Natural killer cell (primary cell): Measurements from ENCODE around the gene ZNF497. TPM values are rescaled to one million over a fixed set of nuclear protein-coding genes. Genes with fewer than 3 reads are reported as not detected.

ENCODE experiments used
- ATAC-seq, 3 donors: fragments of 150-1000 bp in 2 of 3; fragments of 200-7000 bp in 1 of 3; cut with Tn5 transposase; 1 replicate in 1 of 3; 2 replicates in 2 of 3; pipeline ENCODE4 v1.10.0; 2021; ENCODE audit warnings: mild to moderate bottlenecking in 2 of 3, moderate library complexity in 2 of 3
- DNase-seq, 2 donors: peaks; one replicate each; pipeline versions ENCODE4 v3.0.0 to v3.0.0-alpha.2; 2013 to 2021; ENCODE audit warnings: mixed read lengths in 1 of 2
- H3K27ac ChIP-seq: one replicate; pipeline ENCODE4 v1.5.1; 2013; ENCODE audit warnings: mild to moderate bottlenecking, low read length
- H3K27me3 ChIP-seq: one replicate; pipeline ENCODE4 v1.6.1; 2013; ENCODE audit warnings: low read length; ENCODE audit not compliant: control insufficient read depth, insufficient read depth
- H3K36me3 ChIP-seq: one replicate; pipeline ENCODE4 v1.6.1; 2013; ENCODE audit warnings: low read length; ENCODE audit not compliant: control insufficient read depth, insufficient read depth
- H3K4me1 ChIP-seq: one replicate; pipeline ENCODE4 v1.6.1; 2013; ENCODE audit warnings: low read length; ENCODE audit not compliant: control insufficient read depth, insufficient read depth
- H3K4me3 ChIP-seq: one replicate; pipeline ENCODE4 v1.5.1; 2013; ENCODE audit warnings: low read length
- H3K9me3 ChIP-seq: one replicate; pipeline ENCODE4 v1.6.1; 2013; ENCODE audit warnings: low read length; ENCODE audit not compliant: control insufficient read depth, insufficient read depth
- H3K27ac Mint-ChIP-seq, 2 donors: one replicate each; pipeline ENCODE4 v1.8.0; 2022; ENCODE audit warnings: mild to moderate bottlenecking in 2 of 2, mixed read lengths in 2 of 2, moderate library complexity in 1 of 2
- H3K27me3 Mint-ChIP-seq, 2 donors: one replicate each; pipeline ENCODE4 v1.8.0; 2022; ENCODE audit warnings: low read depth in 2 of 2, mixed read lengths in 2 of 2
- H3K36me3 Mint-ChIP-seq: one replicate; pipeline ENCODE4 v1.8.0; 2022; ENCODE audit warnings: mixed read lengths
- H3K4me1 Mint-ChIP-seq, 2 donors: one replicate each; pipeline ENCODE4 v1.8.0; 2022; ENCODE audit warnings: mixed read lengths in 2 of 2
- H3K4me3 Mint-ChIP-seq: one replicate; pipeline ENCODE4 v1.8.0; 2022; ENCODE audit warnings: mild to moderate bottlenecking, moderate library complexity, mixed read lengths
- H3K9me3 Mint-ChIP-seq, 2 donors: one replicate each; pipeline ENCODE4 v1.8.0; 2022; ENCODE audit warnings: mixed read lengths in 2 of 2
- WGBS: methylation state at CpG from one replicate; pipeline ENCODE4 v1.1.7; 2013; ENCODE audit warnings: missing lambda C conversion rate; ENCODE audit not compliant: insufficient coverage; 5-methylcytosine and 5-hydroxymethylcytosine counted together
- intact Hi-C: fragments of 100-400 bp; cut with micrococcal nuclease; formaldehyde crosslinking; loops from one replicate; pipeline ENCODE4 v1.14.2; 2022
- total RNA-seq, 4 donors: library from RNA; stranded (reverse); fragments of 120-200 nt in 1 of 4; gene quantifications; one replicate each; pipeline versions ENCODE4 v1.2.3 to v1.2.4, GENCODE V29; 2013 to 2022
- TF ChIP-seq, protein P1 (sequence below): fragments of 200-600 bp; IDR thresholded peaks from one replicate; pipeline ENCODE4 v1.8.0; 2022; ENCODE audit warnings: antibody characterized with exemption

The ZNF497 gene
- total RNA-seq, 3 donors from 2014 or later (not counting 1 experiment from before 2014, with no cell fraction given) = 0.40 to 0.61 (median 0.60) TPM

DNA sequence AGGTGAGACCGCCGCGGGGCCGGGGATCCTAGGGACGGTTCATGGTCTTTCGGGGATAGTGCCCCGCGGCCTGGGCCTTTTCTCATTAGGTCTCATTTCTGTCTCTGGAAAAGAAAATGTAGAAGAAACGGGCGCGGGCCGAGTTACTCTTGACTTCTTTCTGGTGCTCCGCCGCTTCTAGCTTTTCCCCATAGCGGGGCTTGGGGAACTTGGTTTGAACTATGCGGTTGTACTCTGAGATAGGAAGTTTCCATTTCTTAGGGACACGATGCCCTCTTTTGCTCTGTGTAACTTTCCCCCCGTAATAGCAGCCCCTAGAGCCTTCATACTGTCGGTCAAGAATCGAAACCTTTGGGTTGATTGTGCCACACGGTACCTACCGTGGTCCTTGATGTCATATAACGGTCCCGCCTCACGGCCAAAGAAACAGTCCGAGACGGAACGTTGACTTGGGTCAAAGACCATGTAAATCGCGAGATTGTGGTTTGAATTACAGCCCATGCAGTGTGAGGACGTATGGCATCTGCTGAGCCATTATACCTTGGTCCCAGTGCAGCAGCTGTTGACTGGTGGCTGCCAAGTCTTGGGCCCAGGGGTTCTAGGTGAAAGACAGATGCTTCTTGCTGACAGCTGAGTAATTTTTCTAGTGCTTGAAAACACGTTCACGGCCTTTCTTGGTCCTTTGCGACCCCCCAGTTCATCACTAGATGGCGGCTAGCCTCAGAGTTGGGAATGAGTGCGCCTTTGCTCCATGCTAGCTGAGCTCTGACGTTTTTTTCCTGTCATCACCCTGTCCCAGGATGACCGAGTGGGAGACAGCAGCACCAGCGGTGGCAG lies 25.0 kb upstream of the ZNF497 start:
- Mint-ChIP-seq H3K36me3 (no peaks in the 10 kb centered on the region), H3K4me3 (peak overlapping the region; percentile 97), H3K9me3 (no peaks in the 10 kb centered on the region), H3K27me3 (no peaks in the 10 kb centered on the region), H3K4me1 (peaks cover 14 to 37% of the 10 kb centered on the region in 2 donors), H3K27ac (peak overlapping the region; percentile 98)
- intact Hi-C loops = loop anchor here (1.0 to 10.0 kb wide), 3 partner anchors 13 to 203 kb away; partner anchors contain the start of genes ZNF132 and ZNF274
- Histone ChIP-seq H3K4me3 (peak overlapping the region; percentile 55), H3K9me3 (no peaks in the 10 kb centered on the region), H3K36me3 (peaks cover 12% of the 10 kb centered on the region), H3K27ac (peak overlapping the region; percentile 96), H3K4me1 (peaks cover 30% of the 10 kb centered on the region), H3K27me3 (no peaks in the 10 kb centered on the region)
- WGBS = 9% methylated on average over 39 of the region's 39 CpGs
- no peak for DNase-seq
- peak in 1 of 3 donors; percentile 5 for ATAC-seq
- TF ChIP-seq, protein P1, sequence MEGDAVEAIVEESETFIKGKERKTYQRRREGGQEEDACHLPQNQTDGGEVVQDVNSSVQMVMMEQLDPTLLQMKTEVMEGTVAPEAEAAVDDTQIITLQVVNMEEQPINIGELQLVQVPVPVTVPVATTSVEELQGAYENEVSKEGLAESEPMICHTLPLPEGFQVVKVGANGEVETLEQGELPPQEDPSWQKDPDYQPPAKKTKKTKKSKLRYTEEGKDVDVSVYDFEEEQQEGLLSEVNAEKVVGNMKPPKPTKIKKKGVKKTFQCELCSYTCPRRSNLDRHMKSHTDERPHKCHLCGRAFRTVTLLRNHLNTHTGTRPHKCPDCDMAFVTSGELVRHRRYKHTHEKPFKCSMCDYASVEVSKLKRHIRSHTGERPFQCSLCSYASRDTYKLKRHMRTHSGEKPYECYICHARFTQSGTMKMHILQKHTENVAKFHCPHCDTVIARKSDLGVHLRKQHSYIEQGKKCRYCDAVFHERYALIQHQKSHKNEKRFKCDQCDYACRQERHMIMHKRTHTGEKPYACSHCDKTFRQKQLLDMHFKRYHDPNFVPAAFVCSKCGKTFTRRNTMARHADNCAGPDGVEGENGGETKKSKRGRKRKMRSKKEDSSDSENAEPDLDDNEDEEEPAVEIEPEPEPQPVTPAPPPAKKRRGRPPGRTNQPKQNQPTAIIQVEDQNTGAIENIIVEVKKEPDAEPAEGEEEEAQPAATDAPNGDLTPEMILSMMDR = no peak

DNA sequence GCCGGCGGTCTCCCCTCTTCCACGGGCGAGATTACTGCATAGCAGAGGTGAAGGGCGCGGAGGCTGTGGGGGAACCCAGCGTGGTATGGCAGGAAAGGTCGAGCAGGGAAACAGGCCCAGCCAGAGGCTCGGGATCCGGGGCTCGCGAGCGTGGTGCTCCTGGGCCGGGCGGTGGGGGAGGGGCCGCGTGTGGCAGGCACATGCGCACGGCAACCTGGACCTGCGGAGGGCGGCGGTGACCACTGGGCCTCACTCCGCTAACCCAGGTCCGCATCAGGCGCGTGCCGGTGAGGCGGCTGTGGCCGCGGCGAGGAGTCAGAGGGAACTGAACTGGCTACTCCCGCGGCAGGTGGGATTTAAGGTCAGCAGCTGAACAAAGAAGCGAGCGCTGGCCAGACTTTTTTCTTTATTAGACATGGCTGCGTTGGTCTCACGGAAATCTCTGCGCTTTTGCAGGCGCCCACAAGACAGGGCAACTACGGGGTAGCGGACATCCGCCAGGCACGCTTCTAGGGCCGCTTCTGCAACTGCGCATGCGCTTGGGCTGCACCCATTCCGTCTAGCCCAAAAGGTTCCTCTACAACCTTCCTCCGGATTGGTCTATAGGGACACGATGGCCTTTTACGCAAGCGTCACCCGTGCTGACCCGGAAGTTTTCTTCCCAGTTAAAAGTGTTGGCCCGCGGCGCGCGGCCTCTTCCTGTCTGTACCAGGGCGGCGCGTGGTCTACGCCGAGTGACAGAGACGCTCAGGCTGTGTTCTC lies 24.2 kb upstream of the ZNF497 start, which contains the start of gene RPS5:
Gene RPS5, plus strand, starts transcription at position 694 of the 762 bp plus-strand sequence. CDS start 869 bp downstream, outside the sequence.
- peak; percentile 89 to 100 for DNase-seq
- peaks cover 36% of the 10 kb centered on the region for H3K4me1 ChIP-seq
- Mint-ChIP-seq H3K4me3 (peak within 1 kb of the TSS; percentile 97), H3K27me3 (no peaks in the 10 kb centered on the region), H3K9me3 (no peaks in the 10 kb centered on the region), H3K36me3 (no peaks in the 10 kb centered on the region), H3K4me1 (peaks cover 19 to 42% of the 10 kb centered on the region in 2 donors), H3K27ac (peak within 1 kb of the TSS; percentile 98)
- ATAC-seq = peak; percentile 85 to 96 (median 90)
- H3K27ac ChIP-seq = peak within 1 kb of the TSS; percentile 96
- TF ChIP-seq, protein P1 = no peak
- peaks cover 12% of the 10 kb centered on the region for H3K36me3 ChIP-seq
- intact Hi-C loops = loop anchor here (1.0 to 10.0 kb wide), 3 partner anchors 14 to 202 kb away; partner anchors contain the start of genes ZNF132 and ZNF274
- no peaks in the 10 kb centered on the region for H3K9me3 ChIP-seq
- WGBS = 0% methylated on average over 64 of the region's 64 CpGs
- peak within 1 kb of the TSS; percentile 55 for H3K4me3 ChIP-seq
- no peaks in the 10 kb centered on the region for H3K27me3 ChIP-seq

DNA sequence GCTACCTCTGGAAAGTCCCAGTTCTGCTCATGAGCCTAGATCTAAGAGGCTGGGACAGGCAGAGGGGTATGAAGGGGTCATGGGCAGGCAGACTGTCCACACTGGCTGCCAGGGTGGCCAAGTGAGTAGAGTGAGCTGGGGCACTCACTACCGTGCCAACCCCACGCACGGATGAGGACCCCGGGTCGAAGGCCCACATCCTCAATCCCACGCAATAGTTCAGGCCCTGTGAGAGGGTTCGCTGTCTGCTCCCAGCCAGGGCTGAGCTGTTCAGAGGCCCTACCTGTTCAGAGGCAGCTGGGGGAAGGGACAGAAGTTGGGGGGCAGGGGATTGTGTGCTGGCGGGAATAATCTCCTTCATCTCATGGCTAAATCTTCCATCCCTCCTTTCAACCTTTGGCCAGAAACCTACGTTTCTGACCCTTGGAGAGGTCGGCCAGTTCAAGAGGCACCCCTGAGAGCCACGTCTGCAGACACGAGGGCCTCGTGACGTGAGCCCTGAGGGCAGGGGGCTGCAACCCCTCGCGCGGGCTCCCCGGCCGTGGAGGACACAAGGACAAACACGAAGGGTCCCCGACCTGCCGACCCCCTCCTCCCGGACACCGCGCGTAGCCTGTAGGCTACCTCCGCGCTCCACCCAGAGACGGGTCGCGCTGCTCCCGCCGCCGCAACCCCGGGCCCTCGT lies 23.5 kb upstream of the ZNF497 start:
- no peaks in the 10 kb centered on the region for H3K36me3 Mint-ChIP-seq
- peak overlapping the region; percentile 97 for H3K4me3 Mint-ChIP-seq
- no peaks in the 10 kb centered on the region for H3K9me3 Mint-ChIP-seq
- H3K27ac ChIP-seq = peak overlapping the region; percentile 96
- WGBS = 14% methylated on average over 35 of the region's 36 CpGs
- DNase-seq (peak in 1 of 2 donors; percentile 50), ATAC-seq (peak in 1 of 3 donors; percentile 1)
- H3K4me1 Mint-ChIP-seq = peaks cover 19 to 46% of the 10 kb centered on the region in 2 donors
- peak overlapping the region; percentile 55 for H3K4me3 ChIP-seq
- peaks cover 12% of the 10 kb centered on the region for H3K36me3 ChIP-seq
- H3K27ac Mint-ChIP-seq = peak overlapping the region; percentile 98
- H3K27me3 ChIP-seq = no peaks in the 10 kb centered on the region
- intact Hi-C loops = loop anchor here (2.0 to 10.0 kb wide), 2 partner anchors 15 to 201 kb away; partner anchors contain the start of gene ZNF274
- H3K27me3 Mint-ChIP-seq = no peaks in the 10 kb centered on the region
- no peaks in the 10 kb centered on the region for H3K9me3 ChIP-seq
- TF ChIP-seq, protein P1 = no peak
- H3K4me1 ChIP-seq = peaks cover 41% of the 10 kb centered on the region
